ENCODE measurements around the gene CLDN1.

- TF ChIP-seq CTCF (IDR thresholded peaks at IDR 0.05) (no peak), POLR2A (IDR thresholded peaks at IDR 0.05) (no peak)
Observed at GRCh38 chr3:190345878-190346277, 23.6 kb upstream of the CLDN1 start.
